Ovary (tissue), 9 donors: Measurements from ENCODE around the gene FBXO9. TPM values are rescaled to one million over a fixed set of nuclear protein-coding genes. Genes with fewer than 3 reads are reported as not detected.

Experiments used
- DNase-seq, 5 donors: peaks; one replicate each; pipeline ENCODE4 v3.0.0-alpha.2; 2019 to 2020
- H3K27ac ChIP-seq, 2 donors: fragments of 200-600 bp; one replicate each; pipeline versions ENCODE4 v1.5.1 to v1.8.0; 2019 to 2022
- H3K27me3 ChIP-seq: fragments of 200-600 bp; one replicate; pipeline ENCODE4 v1.8.0; 2022
- H3K36me3 ChIP-seq: fragments of 200-600 bp; sonication (generic); one replicate; pipeline ENCODE4 v1.5.1; 2019
- H3K4me1 ChIP-seq: one replicate; pipeline ENCODE4 v1.8.1; 2013; ENCODE audit warnings: mild to moderate bottlenecking, moderate library complexity; ENCODE audit not compliant: insufficient read depth
- H3K4me3 ChIP-seq: fragments of 200-600 bp; sonication (generic); one replicate; pipeline ENCODE4 v1.5.1; 2017
- H3K9me3 ChIP-seq, 2 donors: fragments of 200-600 bp in 1 of 2; sonication (generic) in 1 of 2; one replicate each; pipeline versions ENCODE4 v1.5.1 to v1.8.1; 2013 to 2019; ENCODE audit warnings: mild to moderate bottlenecking in 1 of 2, moderate library complexity in 1 of 2
- EP300 ChIP-seq: sonication (generic); formaldehyde crosslinking; IDR thresholded peaks from one replicate; pipeline ENCODE4 v1.6.1; 2017; ENCODE audit warnings: antibody characterized with exemption
- POLR2A ChIP-seq: fragments of 450-650 bp; IDR thresholded peaks from one replicate; pipeline ENCODE4 v1.6.1; 2017; ENCODE audit warnings: antibody characterized with exemption, mild to moderate bottlenecking, moderate library complexity
- WGBS, 3 donors: extraction: QIAGEN DNeasy Blood & Tissue Kit in 1 of 3; methylation state at CpG; one replicate each; pipeline versions ENCODE4 v1.1.5 to v1.1.7; 2013 to 2017; 5-methylcytosine and 5-hydroxymethylcytosine counted together
- intact Hi-C, 4 donors: fragments of 100-400 bp; cut with DNase I; formaldehyde crosslinking; loops; one replicate each; pipeline versions ENCODE4 v1.11.0 to v1.15.1; 2022 to 2023
- polyA plus RNA-seq, 2 donors: library from polyadenylated mRNA; stranded (reverse); fragments of 200-250 nt in 1 of 2; fragments of 350-450 nt in 1 of 2; fragmentation: Illumina TruSeq in 1 of 2; extraction: RNeasy Lipid Tissue Mini Kit (QIAGEN cat#74804) in 1 of 2; gene quantifications; one replicate each; pipeline ENCODE4 v1.2.3, GENCODE V29; 2013 to 2014
- total RNA-seq, 7 donors: library from RNA; depleted of rRNA in 2 of 7; stranded (reverse); fragments of >200 nt in 2 of 7; fragmentation: NEBNext Ultra II Directional in 3 of 7; extraction: Animal tissue kit (Norgen Biotek cat#: 25700) in 3 of 7; gene quantifications; one replicate each; pipeline versions ENCODE4 v1.1.0 to v1.2.4, GENCODE V29; 2016 to 2023
- TF ChIP-seq, protein P1 (sequence below), 3 donors: fragments of 450-650 bp in 2 of 3; fragments of 200-600 bp in 1 of 3; IDR thresholded peaks; one replicate each; pipeline versions ENCODE4 v1.5.1 to v1.8.0; 2016 to 2022; ENCODE audit warnings: antibody characterized with exemption in 3 of 3, mild to moderate bottlenecking in 1 of 3
- donor health status: DM: no; HTN: no; CAD: no; lungs with moderate emphysema.
- donor health status: DM: no; HTN: no; CAD: no.
- donor health status: Bipolar disorder and iron deficiency.
- donor health status: DM: yes; HTN: yes; CAD: no.
- donor health status: DM: no; HTN: no; CAD: no.
- donor health status: DM: yes; HTN: yes; CAD: no.

The FBXO9 gene
- total and polyA plus RNA-seq, 9 donors, result 31.6 to 86.3 (median 71.6) TPM

GRCh38 chr6:53066874-53067706 lies 1.9 kb downstream of the FBXO9 start:
- no peak overlapping the region for H3K4me3 ChIP-seq
- TF ChIP-seq, protein P1, sequence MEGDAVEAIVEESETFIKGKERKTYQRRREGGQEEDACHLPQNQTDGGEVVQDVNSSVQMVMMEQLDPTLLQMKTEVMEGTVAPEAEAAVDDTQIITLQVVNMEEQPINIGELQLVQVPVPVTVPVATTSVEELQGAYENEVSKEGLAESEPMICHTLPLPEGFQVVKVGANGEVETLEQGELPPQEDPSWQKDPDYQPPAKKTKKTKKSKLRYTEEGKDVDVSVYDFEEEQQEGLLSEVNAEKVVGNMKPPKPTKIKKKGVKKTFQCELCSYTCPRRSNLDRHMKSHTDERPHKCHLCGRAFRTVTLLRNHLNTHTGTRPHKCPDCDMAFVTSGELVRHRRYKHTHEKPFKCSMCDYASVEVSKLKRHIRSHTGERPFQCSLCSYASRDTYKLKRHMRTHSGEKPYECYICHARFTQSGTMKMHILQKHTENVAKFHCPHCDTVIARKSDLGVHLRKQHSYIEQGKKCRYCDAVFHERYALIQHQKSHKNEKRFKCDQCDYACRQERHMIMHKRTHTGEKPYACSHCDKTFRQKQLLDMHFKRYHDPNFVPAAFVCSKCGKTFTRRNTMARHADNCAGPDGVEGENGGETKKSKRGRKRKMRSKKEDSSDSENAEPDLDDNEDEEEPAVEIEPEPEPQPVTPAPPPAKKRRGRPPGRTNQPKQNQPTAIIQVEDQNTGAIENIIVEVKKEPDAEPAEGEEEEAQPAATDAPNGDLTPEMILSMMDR (IDR thresholded peaks at IDR 0.05), result no peak
- TF ChIP-seq EP300 (no peak), POLR2A (no peak)
- WGBS, 3 donors, result 81 to 86% (median 82%) methylated on average over 4 of the region's 4 CpGs
- peaks cover 1% of the 10 kb centered on the region for H3K4me1 ChIP-seq
- H3K36me3 ChIP-seq, result no peaks in the 10 kb centered on the region
- no peaks in the 10 kb centered on the region for H3K27me3 ChIP-seq
- intact Hi-C loops, result loop anchor here in 1 of 4 donors (5.0 kb wide), 1 partner anchor 70 kb away; the partner anchor contains the start of gene GSTA4
- H3K9me3 ChIP-seq, result no peaks in the 10 kb centered on the region
- DNase-seq, result no peak
- H3K27ac ChIP-seq, result no peak overlapping the region

DNA sequence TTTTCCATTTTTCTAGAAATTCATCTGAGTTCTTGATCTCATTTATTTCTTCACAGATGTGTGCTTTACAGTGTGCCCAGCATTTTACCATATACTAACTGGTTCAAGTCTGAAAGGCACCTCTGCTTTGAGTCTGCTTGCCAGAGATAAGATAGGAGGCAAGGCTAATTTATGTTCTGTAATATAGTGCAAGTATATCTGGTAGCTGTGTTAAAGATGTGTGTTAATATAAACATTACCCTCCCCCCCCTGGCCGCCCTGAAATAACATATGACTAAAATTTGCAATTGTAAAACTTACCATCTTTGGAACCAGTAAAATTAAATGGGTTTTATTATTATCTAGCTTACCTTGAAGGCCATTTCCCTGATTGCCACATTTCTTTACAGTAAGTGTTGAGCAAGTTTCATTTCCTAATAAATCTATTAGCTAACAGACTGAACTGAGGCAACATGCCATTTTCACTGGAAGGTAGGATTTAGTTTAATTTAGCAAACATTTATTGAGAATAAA lies 2.7 kb downstream of the FBXO9 start:
- Histone ChIP-seq H3K9me3 (no peaks in the 10 kb centered on the region), H3K27ac (no peak overlapping the region), H3K4me1 (peaks cover 1% of the 10 kb centered on the region), H3K27me3 (no peaks in the 10 kb centered on the region), H3K36me3 (no peaks in the 10 kb centered on the region), H3K4me3 (no peak overlapping the region)
- no peak for DNase-seq
- TF ChIP-seq, protein P1 (IDR thresholded peaks at IDR 0.05), result no peak
- intact Hi-C loops, result loop anchor here in 1 of 4 donors (5.0 kb wide), 1 partner anchor 71 kb away; the partner anchor contains the start of gene GSTA4
- 88 to 93% (median 90%) methylated on average over 1 of the region's 1 CpG for WGBS, 3 donors

DNA sequence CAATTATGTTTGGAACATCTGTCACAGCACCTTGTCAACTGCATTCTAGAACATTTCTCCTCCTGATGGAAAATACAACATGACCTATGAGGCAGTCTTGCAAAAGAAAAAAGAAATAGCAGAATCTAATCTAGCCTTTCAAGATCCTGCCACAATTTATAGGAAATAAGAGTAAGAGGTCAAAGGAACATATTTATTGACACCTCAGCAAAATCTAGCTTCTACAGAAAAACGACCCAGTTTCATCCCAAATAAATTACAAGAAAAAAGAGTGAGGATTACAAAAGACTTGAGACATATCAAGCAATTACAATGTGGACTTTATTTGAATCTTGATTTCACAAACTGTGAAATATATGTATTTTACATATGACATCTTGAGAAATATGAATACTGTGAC lies 4.2 kb downstream of the FBXO9 start:
- H3K36me3 ChIP-seq, result no peaks in the 10 kb centered on the region
- no peak overlapping the region for H3K4me3 ChIP-seq
- intact Hi-C loops, result loop anchor here in 1 of 4 donors (5.0 kb wide), 1 partner anchor 72 kb away; the partner anchor contains the start of gene GSTA4
- no peak for DNase-seq
- H3K27ac ChIP-seq, result no peak overlapping the region
- no peaks in the 10 kb centered on the region for H3K27me3 ChIP-seq
- WGBS, 3 donors, result 30 to 39% (median 39%) methylated on average over 1 of the region's 1 CpG
- TF ChIP-seq, protein P1 (IDR thresholded peaks at IDR 0.05), result no peak
- peaks cover 1% of the 10 kb centered on the region for H3K4me1 ChIP-seq
- no peaks in the 10 kb centered on the region for H3K9me3 ChIP-seq

GRCh38 chr6:53070806-53071205 lies 5.6 kb downstream of the FBXO9 start:
- Histone ChIP-seq H3K36me3 (no peaks in the 10 kb centered on the region), H3K4me3 (no peak overlapping the region), H3K27me3 (no peaks in the 10 kb centered on the region), H3K4me1 (peaks cover 1% of the 10 kb centered on the region), H3K9me3 (no peaks in the 10 kb centered on the region), H3K27ac (no peak overlapping the region)
- 36 to 44% (median 38%) methylated on average over 1 of the region's 1 CpG for WGBS, 3 donors
- DNase-seq, result no peak
- TF ChIP-seq EP300 (no peak), POLR2A (no peak)
- TF ChIP-seq, protein P1 (IDR thresholded peaks at IDR 0.05), result no peak
- intact Hi-C loops, result no loop called here
